GM04504 (cell line): ENCODE measurements around the gene RAD18.

ENCODE experiments used
- DNase-seq: peaks from one replicate; pipeline ENCODE4 v3.0.0-alpha.2; 2012; ENCODE audit warnings: low read depth

The RAD18 gene

DNA sequence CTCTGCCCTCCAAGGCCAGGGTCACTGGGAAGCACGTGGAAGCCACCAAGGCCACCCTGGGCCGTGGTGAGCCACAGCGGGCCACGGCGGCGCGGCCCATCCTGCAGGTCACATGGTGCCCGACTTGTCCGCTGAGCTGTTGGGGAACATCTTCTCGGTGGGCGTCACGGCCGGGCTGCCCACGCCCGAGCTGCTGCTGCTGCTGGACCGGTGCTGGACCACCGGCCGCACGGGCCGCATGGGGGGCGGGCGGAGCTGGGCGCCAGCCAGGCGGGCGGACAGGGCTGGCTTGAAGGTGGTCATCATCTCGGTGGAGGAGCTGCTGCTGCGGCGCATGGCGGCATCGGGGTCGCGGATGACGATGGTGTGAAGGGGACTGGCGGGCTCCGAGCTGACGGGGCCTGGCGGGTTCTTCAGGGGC, 22.1 kb upstream of the RAD18 start:
- DNase-seq = no peak

DNA sequence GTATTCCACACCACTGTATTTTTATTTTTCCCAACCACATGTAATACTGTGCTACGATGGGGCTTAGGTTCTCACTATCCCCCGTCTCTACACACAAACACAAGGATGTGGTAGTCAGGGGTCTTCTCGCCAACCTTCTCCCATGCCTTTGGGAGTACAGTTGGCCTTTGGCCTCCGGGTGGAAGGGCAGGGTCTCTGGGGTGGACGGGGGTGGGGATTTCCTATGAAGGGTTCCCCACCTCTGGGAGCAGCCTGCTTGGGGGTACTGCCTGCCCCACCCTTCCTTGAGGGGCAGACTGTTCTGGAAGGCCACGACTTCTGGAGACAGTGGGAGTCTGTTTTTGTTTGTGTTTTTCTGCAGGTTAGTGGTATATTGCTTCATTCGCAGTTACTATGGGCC, 21.3 kb upstream of the RAD18 start:
- no peak for DNase-seq

DNA sequence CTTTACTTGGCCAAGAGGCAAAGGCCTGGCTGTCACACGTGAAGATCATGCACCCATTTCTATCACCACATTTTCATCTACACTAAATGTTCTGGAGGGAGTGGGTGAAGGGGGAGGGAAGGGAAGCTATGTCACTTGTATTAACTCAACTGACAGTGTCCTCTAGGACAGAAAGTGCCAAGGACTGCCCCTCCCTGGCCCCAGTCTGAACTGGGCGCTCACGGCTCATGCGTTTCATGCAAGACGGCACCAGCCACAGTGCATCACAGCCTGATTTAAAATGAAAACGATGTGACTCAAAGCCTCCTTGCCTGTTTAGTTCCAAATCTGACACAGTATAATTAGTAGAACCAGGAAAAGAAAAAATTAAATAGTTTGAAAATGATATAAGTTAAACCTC, 20.8 kb upstream of the RAD18 start:
- no peak for DNase-seq

DNA sequence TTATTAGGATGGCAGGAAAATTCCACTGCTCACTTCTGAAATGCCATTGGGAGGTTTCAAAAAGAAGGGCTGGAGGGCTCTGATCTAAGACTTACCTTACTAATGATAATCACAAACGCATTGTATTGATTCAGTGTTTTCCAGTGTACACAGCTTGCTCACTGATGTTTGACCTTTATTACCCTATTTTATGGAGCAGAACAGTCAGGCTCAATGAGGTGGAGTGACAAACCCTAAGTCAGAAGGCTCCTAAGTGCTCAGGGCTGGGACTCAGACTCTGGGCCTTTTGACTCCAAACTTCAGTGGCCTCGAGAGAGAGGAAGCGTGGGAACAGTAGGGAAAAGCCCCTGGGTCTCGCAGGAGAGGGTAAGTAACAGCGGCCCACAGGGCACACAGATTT, 20.3 kb upstream of the RAD18 start:
- no peak for DNase-seq

DNA sequence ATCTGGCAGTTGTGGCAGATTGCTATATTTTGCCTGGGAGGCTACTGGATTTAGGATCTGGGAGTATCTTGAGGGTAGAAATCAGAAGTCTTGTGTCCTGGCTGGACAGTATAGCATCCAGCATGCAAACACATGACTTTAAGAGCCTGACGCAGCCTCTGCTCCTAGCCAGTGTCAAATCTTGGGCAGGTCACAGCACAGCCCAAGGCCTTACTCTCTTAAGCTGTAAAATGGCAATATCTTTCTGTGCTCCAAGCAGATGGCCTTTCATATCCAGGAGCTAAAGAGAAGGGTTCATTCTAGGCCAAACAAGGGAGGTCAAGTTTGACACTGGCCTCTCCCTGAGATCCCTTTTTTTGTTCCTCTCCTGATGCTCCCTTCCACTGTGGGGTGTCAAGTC, 19.8 kb upstream of the RAD18 start:
- no peak for DNase-seq

DNA sequence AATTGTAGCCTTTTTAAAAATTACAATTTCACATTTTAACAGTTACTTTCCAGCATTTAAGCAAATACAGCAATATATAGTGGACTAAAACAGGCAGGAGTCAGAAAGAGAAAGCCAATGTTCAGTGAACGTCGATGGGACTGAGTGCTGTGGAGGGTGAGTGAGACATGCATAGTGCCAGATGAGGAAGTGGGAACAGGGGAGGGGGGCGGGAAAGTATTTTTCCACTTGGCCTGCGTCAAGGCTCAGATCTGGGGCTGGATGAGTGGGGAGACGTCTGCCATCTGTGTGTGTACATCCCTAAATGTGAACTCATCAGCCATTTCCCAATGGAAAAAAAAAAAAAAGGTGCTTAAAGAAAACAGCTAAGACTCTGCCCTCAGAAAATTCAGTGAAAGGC, 19.2 kb upstream of the RAD18 start:
- DNase-seq = no peak

DNA sequence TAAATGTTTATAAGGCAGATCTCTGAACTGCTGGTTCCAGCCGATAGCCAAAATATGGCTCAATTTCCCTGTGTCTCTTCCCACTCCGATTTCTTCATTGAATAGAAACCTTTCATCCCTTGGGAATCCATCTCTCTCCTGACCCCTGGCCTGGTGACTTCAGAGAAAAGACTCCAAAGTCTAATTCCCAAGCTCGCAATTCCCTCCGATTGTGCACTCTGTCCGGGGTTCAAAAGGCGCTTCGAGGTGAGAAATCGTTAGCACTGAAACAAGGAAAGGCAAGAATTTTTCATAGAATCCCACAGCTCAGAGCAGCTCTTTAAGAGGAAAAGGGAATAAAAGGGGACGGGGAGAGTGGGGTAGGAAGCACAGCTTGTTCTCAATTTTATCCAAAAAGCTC, 18.4 kb upstream of the RAD18 start:
- DNase-seq = no peak

DNA sequence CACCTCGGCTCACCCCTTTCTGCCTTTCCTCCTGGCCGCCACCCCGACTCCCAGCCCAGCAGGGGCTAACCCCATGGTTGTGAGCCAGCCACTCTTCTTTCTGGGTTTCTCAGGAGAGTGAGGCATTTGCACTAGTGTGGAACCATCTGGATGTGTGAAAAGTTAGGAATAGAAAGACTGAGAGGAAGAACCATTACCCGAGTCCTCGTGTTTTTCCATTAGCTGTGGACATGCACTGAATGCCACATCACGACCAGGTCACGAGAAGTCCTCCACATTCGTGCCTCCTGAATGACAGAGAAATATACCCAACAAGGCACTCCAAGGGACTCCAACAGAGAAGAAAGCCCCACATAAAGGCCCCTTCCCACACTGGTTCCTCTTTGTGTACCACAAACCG, 18.0 kb upstream of the RAD18 start:
- no peak for DNase-seq

DNA sequence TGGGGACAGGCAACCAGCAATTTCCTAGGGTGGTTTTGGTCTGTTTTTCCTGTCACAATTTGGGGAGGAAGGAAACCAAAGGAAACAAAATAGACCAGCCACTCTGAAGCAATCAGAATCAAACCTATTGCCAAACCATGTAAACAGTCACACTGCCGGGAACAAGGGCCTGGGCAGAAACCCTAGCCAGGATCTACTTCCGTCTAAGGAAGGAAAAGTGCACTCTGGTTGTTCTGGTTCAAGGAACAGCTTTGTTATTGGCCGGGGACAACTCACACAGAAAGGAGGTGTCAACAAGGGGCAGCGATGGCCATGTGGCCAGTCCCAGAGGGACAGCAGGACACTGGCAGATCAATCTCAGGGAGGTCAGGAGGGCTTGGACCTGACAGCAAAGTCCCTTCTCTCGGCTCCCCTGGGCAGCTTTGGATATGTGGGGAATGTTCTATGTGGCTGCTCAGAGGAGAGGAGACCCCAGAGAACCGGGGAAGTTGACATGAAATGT, 17.5 kb upstream of the RAD18 start:
- no peak for DNase-seq

DNA sequence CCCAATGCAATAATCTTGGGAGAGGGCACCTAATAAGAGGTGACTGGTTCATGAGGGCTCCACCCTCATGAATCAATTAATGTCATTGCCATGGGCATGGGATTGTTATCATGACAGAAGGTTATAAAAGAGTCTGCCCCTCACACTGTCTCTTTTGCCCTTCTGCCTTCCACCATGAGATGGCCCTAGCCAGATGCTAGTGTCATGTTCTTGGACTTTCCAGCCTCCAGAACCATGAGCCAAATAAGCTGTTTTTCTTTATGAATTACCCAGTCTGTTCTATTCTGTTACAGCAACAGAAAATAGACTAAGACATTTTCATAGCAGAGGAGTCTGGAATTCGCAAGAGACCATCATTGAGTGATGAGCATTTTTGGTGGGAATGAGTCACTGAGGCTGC, 16.0 kb upstream of the RAD18 start:
- no peak for DNase-seq

DNA sequence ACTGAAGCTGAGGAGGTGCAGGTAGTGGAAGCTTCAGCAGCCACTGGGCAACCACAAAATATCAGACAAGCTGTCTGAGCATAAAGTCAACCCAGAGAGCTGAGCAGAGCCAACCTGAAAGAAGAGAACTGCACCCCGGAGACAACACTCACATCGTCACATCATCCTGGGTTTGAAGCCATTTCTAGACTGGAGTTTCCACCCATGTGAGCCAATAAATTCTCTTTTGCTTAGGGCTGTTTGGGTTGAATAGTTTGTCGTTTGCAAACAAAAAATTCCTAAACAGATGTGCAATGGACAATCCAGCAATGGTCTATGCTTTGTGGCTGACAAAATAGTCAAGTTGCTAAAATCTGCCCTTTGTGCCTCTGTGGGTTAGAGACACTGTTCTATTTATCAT, 15.3 kb upstream of the RAD18 start:
- no peak for DNase-seq

DNA sequence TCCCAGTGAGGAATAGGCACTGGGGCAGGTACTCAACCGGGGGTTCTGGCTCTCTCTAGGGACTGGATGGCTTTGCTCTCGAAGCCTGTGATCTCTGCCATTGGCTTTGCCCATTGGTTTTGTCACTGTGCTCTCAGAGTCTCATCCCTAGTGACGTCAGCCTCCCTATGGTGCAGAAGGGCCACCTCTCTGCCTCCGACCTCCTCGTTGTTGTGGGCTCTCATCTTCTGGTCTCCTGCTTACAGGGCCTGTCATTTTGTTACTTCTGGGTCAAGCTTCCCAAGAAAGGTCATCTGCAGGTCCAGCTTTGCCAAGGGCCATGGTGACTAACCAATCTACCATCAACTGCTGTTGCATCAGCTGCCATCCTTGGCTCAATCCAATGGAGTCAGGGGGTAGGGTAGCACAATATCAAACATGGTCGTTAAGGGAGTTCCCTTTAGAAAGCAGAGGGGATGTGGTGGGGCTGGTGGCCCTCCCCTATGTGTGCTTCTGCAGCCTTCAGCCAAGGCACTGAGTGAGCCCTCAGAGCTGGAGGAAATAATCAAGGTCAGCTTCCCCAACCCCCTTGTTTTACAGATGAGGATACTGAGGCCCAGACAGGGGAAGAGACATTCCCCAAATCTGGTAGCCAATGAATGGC, 13.4 kb upstream of the RAD18 start:
- DNase-seq = no peak

DNA sequence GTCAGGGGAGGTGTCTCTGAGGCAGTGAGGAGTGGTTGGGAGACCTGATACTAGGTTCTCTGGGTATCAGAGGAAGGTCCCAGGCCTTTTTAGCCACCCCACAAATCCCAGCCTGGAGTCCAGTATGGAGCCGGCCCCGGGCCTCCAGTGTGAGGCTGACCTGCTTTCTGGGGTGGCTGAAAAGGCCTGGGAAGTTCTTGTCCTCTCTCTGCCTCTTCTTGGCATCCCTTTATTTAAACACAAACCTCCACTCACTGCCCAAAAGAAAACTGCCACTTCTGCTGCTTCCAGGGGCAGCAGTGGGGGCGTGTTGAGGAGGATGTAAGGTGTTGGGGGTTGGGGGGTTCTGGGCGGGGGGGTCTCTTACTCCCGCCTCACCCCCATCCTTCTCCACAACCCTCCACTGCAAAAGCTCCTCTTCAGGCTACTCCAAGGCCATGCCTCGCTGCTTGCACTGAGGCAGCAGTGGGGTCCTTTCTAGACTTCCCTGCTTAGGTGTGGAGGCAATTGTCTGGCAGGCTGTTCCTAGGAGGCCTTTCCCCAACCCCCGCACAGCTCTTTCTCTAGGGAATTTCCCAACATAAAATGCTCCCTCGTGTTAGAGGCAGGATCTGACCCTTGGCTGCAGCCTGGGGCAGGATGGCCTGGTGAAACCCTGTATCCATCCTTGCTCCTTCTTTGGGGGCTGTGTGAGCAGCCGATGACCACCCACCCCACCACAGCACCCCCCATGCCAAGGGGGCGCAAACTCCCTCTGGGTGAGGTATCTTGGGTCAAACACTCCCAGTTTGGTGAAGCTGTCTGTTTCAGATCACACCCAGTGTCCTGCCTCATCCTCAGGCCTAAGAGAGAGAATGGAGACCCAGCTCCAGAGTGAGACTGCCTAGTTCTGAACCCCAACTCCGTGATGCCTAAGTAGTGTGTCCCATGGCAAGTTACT, 12.1 kb upstream of the RAD18 start:
- no peak for DNase-seq

DNA sequence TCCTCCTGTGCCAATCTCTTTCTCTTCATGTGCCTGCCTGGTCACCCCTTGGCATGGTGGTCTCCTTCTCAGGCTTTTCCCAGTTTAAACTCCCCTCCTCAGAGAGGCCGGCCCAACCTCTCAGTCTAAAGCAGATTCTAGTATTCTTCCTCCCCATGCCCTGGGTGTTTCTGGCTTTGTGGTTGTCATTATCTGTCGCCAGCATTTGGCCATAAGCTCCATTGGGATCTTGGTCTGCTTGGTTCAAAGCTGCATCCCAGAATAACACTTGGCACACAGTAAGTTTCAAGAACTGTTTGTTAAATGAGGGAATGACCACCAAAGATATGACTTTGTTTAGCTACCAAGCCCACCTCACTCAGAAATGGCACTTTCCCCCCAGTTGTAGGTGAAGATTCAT, 11.2 kb upstream of the RAD18 start:
- no peak for DNase-seq

DNA sequence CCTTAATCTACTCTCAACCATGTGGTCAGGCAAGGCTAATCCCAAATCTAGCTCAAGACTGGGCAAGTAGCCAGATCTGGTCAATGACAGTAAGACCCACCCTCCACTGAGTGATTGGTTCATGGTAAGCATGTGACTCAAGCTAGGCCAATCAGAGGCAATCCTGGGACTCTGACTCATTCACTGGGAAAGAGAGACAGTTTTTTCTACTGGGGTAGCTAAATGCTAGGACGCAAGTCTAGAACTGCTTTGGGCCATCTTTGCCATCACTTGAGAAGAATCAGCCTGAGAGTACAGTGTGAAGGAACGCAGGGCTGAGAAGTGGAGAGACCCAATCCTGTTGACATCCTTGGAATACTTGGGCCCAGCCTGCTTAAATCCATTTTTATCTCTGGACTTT, 9.4 kb upstream of the RAD18 start:
- no peak for DNase-seq

DNA sequence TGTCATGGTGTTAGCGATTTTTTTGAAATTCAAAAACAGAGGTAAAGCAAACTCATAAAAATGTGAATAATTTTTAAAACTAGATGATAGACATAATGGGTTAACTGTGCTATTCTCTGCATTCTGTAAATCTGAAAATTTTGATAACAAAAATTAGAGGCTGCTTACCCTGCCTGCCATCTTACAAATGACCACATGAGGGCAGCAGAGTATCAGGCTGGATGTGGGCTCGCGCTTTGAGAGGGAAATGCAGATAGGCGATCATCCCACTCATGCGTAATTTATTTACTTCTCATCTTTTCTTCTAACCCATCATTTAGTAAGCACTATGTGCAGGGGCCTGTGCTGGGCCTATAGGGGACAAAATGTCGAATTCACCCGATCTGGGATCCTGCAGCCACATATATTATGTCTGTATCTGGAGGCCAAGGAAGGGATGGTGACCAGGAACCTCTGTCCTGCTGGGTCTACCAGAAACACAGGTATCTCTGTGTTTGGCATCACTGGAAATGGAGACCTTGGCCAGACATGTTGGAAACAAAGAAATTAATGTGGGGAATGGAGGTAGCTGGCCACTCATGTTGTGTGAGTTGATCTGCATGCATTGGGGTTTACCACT, 7.8 kb upstream of the RAD18 start:
- peak; percentile 43 for DNase-seq

DNA sequence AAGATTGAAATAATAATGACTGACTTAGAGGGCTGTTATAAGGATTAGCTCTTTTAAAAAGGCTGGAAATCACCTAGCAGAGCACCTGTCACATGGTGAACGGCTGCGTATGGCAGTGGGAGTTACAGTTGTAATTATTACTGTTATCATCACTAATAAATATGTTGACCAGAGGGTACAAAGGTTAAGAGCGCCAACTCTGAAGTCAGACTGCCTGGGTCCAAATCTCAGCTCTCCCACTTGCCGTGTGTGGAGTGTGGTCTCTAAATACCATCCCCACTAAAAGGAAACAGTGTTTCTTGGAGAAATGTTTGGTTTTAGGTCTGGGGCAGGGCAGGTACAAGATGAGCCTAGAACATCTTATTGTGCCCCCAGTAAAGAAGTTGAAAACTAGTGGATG, 6.0 kb upstream of the RAD18 start:
- DNase-seq = no peak

DNA sequence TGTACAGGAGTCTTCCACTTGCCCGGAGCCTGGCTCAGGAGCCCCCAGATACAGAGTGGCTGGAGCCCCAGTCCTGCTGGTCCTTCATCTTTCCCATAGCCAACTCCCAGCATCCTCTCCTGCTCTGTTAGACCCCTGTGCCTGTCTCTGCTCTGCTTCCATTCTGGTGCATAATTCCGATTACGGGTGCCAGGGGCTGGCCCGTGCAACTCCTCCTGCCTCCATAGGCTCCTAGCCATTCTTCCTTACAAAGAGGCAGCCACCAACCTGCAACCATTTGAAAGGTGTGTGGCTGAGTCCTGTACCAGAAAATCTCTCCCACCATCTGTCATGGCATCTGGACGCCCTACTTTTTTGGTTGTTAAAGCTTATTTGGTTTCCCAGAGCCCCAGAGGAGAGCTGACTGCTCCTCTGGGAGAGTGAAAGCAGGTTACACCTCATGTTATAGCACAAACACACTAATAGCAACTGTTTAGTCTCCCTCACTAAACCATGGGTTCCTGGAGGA, 5.2 kb upstream of the RAD18 start:
- DNase-seq = no peak

DNA sequence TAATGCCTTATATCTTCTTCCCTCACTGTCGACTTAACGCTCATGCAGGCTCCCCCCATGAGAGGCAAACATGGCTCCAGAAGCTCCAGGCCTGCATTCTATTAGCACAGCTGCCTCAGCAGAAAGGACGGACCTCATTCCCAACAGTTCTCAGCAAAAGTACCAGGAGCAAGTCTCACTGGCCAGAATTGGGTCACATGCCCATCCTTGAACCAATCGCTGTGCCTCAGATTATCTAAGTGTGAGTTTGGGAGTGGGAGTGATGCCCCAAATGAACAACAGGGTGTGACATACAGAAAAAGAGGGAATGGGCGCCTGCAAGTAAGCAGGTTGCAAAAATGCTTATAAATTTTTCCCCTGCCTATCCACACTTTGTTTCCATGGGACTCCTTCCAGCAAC, 4.3 kb upstream of the RAD18 start:
- no peak for DNase-seq

DNA sequence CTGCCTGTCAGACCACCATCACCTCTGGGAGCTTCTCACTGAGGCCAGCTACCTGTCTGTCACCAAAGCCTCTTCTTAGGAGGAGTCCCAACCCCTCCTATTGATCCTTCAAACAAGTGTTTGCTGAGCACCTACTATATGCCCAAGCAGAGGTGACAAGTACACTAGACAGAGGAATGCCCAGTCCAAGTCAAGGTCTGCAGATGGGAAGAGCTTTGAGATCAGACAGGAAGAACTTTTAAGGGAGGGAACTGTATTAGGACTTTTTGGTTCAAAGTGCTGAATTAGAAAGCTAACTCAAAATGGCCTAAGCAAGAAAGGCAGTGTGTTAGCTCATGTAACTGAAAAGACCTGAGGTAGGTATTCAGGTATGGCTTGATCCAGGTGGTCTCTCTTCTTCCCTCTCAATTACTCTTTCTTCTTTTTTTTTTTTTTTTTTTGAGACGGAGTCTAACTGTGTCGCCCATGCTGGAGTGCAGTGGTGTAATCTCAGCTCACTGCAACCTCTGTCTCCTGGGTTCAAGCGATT, 3.6 kb upstream of the RAD18 start:
- no peak for DNase-seq

DNA sequence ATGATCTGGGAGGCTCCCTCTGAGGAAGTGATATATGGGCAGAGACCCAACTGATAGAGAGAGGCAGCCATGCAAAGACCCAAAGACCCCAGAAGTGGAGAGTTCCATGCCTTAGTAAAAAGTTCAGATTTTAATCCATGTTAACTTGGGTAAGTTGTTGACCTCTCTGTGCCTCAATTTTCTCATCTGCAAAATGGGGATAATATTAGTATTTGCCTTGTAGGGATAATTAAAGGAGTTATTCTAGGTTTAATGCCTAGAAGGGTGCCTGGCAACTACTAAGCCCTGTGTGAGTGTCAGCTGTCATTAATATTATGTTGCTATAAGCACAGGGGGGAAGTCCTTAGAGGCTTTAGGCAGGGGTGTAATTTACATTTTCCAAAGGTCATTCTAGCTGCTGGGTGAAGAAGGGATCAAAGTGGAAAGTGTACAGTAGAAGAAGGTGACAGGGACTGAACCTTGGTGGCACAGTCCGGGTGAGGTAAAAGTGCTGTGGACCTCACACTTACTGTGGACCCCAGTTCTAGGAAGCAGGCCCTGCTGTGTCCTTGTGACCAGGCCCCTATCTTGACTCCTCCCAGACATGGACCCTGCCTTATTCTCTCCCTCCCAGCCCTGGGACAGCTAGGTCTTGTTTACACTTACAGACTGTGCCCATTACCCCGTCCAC, 3.0 kb upstream of the RAD18 start:
- DNase-seq = no peak
